GM18868 (cell line): ENCODE data around the gene DAND5.

Source experiments
- ATAC-seq: cut with Tn5 transposase; IDR thresholded peaks from one replicate; pipeline ENCODE4 v1.9.1; 2021; ENCODE audit warnings: mild to moderate bottlenecking, moderate library complexity; ENCODE audit not compliant: unreplicated experiment

DAND5 gene

DNA sequence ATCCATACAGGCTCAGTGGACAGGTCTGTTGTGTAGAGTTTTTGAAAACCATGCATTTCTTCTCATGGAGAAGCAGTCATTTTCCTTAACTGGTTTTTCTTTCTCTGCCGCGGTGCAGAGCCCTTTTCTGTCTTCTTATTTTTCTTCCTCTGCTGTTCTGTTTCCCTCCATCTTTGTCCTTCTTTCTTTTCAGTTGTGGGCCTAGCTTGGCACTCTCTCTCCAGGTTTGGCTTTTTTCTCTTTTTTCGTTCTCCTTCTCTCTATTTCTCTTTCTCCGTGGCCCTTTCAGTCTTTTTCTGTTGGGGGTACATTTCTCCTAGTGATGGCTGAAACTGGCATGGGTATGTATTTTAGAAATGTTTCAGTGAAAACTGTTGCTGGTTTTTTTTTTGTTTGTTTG lies 50.0 kb downstream of the DAND5 start:
- no peak for ATAC-seq

GRCh38 chr19:13020002-13020414 lies 50.6 kb downstream of the DAND5 start:
- no peak for ATAC-seq

- ATAC-seq = no peak
Measured at GRCh38 chr19:13022111-13022858, 52.9 kb downstream of the DAND5 start.

DNA sequence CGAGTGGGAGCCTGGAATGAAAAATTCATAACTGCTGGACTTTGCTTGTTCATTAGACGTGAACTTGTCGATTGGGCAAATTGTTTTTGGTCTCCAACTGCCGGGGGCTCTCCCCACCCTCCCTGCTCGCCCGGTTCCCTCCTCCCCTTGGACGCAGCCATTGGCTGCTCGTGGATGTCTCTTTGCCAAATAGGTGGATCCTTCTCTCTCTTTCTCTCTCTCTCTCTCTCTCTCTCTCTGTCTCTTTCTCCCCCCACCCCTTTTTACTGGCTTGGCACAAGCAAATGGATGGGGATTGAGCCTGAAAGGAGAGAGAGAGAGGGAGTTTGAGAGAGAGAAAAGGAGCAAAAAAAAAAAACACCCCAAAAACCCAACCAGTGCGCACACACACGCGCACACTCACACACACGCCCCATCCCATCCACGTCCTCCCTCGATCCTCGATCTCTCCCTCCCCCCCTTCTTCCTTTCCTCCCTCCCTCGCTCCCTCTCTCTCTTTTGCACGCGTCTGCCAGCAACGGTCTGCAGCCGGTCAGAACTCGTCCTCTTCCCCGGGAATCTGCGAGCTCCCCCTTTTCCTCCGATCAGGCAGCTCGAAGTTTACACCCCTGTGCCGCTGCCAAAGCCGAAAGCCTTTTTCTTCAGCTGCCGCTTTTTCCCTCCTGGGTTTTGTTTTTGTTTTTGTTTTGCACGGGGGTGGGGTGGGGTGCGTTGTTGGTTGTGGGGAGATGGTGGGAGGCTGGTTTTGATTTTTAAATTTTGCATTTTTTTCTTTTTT lies 53.7 kb downstream of the DAND5 start:
- ATAC-seq = no peak

GRCh38 chr19:13023656-13024055 lies 54.3 kb downstream of the DAND5 start:
- no peak for ATAC-seq
